ENCODE results near the gene LTB. TPM values are rescaled to one million over a fixed set of nuclear protein-coding genes. Genes with fewer than 3 reads are reported as not detected.

LTB gene
- total RNA-seq, 4 donors from 2014 or later: 0.66 to 0.85 TPM; not detected in 2

GRCh38 chr6:31597006-31597405, 14.8 kb upstream of the LTB start:
- TF ChIP-seq CTCF (IDR thresholded peaks at IDR 0.05; ENCODE audit: low read depth): no peak

GRCh38 chr6:31592396-31592771, 10.2 kb upstream of the LTB start:
- no peak for TF ChIP-seq CTCF (IDR thresholded peaks at IDR 0.05; ENCODE audit: low read depth)

- TF ChIP-seq CTCF (IDR thresholded peaks at IDR 0.05; ENCODE audit: low read depth): no peak
Observed at GRCh38 chr6:31588871-31589650, 6.8 kb upstream of the LTB start.

- TF ChIP-seq CTCF (IDR thresholded peaks at IDR 0.05; ENCODE audit: low read depth): no peak
Observed at GRCh38 chr6:31587791-31588777, 5.9 kb upstream of the LTB start.

- TF ChIP-seq CTCF (IDR thresholded peaks at IDR 0.05; ENCODE audit: low read depth): no peak
Observed at GRCh38 chr6:31586599-31587281, 4.5 kb upstream of the LTB start.

- TF ChIP-seq CTCF (IDR thresholded peaks at IDR 0.05; ENCODE audit: low read depth): no peak
Observed at GRCh38 chr6:31586008-31586407, 3.8 kb upstream of the LTB start, which contains the start of gene LST1. TSS of gene LST1 (plus strand) at chr6:31586277. CDS start at chr6:31587300, 1,023 bp downstream.
